Subcutaneous adipose tissue (tissue), 4 donors: Measurements from ENCODE around the gene CEND1. TPM values are rescaled to one million over a fixed set of nuclear protein-coding genes. Genes with fewer than 3 reads are reported as not detected.

Experiments
- CTCF ChIP-seq: fragments of 450-650 bp; IDR thresholded peaks from one replicate; pipeline ENCODE4 v1.5.1; 2016; ENCODE audit warnings: low read depth, mild to moderate bottlenecking, control low read depth, antibody characterized with exemption, moderate library complexity
- total RNA-seq, 4 donors: library from RNA; depleted of rRNA; stranded (reverse); fragments of >200 nt; gene quantifications; one replicate each; pipeline ENCODE4 v1.1.0, GENCODE V29; 2016

Gene CEND1
- total RNA-seq, 4 donors from 2014 or later = not detected

- TF ChIP-seq CTCF = no peak
Observed at GRCh38 chr11:771617-772204, 18.2 kb downstream of the CEND1 start.

- TF ChIP-seq CTCF = no peak
Observed at GRCh38 chr11:770642-771616, 19.0 kb downstream of the CEND1 start.

GRCh38 chr11:769887-770641, 19.8 kb downstream of the CEND1 start:
- no peak for TF ChIP-seq CTCF

- TF ChIP-seq CTCF = no peak
Observed at GRCh38 chr11:767238-767637, 22.7 kb downstream of the CEND1 start.

- no peak for TF ChIP-seq CTCF
Observed at GRCh38 chr11:766936-767210, 23.0 kb downstream of the CEND1 start.

- no peak for TF ChIP-seq CTCF
Observed at GRCh38 chr11:766106-766935, 23.6 kb downstream of the CEND1 start.

GRCh38 chr11:765802-766091, 24.1 kb downstream of the CEND1 start:
- no peak for TF ChIP-seq CTCF
